ENCODE measurements around the gene NAA38.

Gene NAA38

DNA sequence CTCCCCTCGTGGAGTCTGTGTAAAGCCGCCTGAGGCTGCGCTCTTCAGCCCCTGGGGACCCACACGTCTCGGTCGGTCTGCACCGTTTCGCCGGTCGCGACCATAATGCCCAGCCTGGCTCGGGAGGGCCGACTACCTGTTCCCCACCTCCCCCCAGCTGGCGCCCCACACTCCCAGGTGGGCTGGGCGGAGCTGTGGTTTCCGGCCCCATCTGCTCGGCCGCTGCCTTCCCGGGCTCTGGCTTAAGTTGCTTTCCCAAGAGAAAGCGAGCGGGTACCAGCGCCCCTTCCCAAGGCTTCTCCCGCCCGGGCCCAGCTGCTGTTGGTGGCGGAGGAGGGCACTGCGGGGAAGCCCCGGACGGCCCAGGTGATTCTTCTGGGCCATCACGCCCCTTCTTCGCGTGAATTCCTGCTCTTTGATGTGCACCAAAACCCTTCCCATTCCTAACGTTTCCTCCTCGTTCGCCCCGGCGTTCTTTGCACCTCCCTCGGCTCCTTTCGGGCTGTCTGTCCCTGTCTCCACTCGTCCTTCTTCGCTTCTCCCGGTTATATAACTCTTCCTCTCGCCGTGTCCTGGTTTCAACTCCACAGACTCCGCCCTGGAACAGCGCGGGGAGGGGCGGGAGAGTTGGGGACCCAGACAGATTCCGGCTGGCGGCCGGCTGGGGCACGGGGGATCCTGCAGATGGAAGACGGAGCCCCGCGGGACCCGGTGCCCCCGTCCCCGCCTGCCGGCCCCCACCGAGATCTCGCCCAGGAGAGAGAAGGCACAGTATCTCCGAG, 21.4 kb downstream of the NAA38 start:
- no peak for FAIRE-seq
- no peak for TF ChIP-seq POLR2AphosphoS5 (IDR thresholded peaks at IDR 0.05; ENCODE audit: low read depth, low read length)
- no peak for TF ChIP-seq POLR2A (IDR thresholded peaks at IDR 0.05; ENCODE audit: low read depth, low read length)
- TF ChIP-seq TAF1 (IDR thresholded peaks at IDR 0.05; ENCODE audit: low read depth, low read length): no peak
- TF ChIP-seq PAX5 (IDR thresholded peaks at IDR 0.05; ENCODE audit: insufficient read depth, low read length, severe bottlenecking): no peak
- TF ChIP-seq POU2F2 (IDR thresholded peaks at IDR 0.05; ENCODE audit: low read depth, low read length): no peak
- TF ChIP-seq SPI1 (IDR thresholded peaks at IDR 0.05; ENCODE audit: low read depth, low read length): no peak
- DNase-seq (ENCODE audit: insufficient read length, low spot score): no peak

DNA sequence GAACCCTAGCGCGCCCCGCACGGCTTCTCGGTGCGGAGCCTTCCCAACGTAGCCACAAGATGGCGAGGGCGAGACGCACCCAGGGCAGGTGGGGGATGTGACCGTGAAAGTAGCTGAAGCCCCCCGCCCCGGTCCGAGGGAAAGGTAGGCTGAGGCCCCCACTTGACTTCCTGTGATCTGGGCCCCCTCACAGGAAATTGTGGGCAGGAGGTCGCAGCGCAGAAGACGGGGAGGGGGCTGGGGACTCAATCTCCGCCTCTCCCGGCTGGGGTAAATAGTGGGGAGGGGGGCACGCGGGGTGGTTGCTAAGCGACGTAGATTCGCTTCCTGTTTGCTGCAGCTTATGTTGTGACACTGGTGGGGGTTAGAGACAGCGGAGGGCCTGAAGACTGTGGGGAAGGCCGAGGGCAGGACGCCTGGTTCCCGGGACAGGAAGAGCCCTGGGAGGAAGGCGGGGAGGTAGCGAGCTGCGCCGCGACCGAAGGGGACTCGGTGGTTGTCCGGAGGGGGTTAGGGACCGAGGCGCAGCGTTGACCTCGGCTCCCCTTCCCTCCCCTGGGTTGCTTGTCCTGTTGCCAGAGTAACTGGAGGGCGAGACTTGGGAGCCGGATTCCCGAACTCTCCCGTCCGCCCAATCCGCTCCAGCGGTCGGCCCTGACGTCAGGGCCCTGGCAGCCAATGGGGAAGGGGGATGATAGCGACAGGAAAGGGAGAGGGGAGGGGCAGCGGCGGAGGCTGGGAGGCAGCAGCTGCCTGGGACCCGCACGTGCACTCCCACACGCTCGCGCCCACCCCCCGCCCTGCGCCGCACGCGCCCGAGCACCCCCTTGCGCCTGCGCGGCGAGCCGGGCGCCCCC, 22.2 kb downstream of the NAA38 start:
- FAIRE-seq (peak; percentile 99), DNase-seq (ENCODE audit: insufficient read length, low spot score) (peak; percentile 86)
- TF ChIP-seq TAF1 (IDR thresholded peaks at IDR 0.05; ENCODE audit: low read depth, low read length) (no peak), SPI1 (IDR thresholded peaks at IDR 0.05; ENCODE audit: low read depth, low read length) (peak; percentile 46; the same call in 1 of the 2 replicates)

DNA sequence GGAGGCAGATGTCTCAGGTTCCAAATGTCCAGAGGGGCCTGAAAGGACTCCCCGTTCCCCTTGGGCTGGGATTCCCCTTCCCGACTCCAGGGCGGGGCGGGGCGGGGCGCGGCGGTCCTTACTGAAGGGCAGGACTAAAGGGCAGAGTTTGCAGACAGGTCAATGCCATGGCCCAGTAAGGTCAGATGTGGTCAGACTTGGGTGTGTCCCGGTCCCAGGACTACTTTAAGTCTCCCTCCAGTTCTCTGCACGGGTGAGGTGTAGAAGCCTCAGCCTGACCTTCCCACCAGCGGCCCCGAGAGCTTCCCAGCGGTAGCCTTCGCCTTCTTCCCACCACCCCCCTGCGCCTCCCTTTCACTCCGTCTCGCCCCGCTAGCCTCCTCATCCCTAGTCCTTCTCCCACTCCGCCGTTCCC, 22.8 kb downstream of the NAA38 start:
- FAIRE-seq (no peak), DNase-seq (ENCODE audit: insufficient read length, low spot score) (no peak)
- TF ChIP-seq POLR2A (IDR thresholded peaks at IDR 0.05; ENCODE audit: low read depth, low read length): no peak
- no peak for TF ChIP-seq TAF1 (IDR thresholded peaks at IDR 0.05; ENCODE audit: low read depth, low read length)
- TF ChIP-seq POLR2AphosphoS5 (IDR thresholded peaks at IDR 0.05; ENCODE audit: low read depth, low read length): no peak
- no peak for TF ChIP-seq PAX5 (IDR thresholded peaks at IDR 0.05; ENCODE audit: insufficient read depth, low read length, severe bottlenecking)
- no peak for TF ChIP-seq SPI1 (IDR thresholded peaks at IDR 0.05; ENCODE audit: low read depth, low read length)
- no peak for TF ChIP-seq POU2F2 (IDR thresholded peaks at IDR 0.05; ENCODE audit: low read depth, low read length)

DNA sequence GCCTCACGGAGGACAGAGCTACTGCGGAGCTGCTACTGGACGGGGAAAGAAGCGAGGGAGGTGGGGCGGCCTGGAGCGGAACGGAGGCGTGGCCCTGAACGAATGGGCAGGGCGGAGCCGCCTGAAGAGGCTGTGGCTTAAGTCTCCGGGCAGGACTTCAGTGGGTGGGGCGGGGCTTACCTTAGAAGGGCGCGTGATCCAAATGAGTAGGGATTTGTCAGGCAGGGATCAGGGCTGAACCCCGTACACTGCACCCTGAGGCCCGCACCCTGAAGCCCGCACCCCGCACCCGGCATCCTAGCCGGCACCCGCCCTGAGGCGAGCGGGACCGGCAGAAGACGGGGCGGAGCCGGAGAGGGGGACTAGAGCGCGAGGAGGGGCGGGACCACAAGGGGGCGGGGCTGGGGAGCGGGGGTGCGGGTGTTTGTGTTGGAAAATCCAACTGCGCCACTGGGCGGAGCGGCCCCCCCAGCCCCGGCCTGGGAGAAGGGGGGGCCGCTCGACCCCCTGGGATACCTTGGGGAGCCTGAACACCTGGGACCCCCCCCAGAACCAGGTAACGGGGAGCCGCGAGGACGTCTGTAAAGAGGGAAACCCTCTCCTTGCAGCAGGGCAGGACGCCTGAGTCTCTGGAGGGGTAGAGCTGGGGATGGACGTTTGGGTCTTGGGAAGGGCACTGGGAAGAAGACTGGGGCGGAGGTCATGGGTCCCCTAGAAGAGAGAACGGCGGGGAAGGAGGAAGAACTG, 23.4 kb downstream of the NAA38 start, which contains the start of gene KDM6B:
Gene KDM6B, plus strand, starts transcription at position 423 of the 747 bp plus-strand sequence. CDS start 11,338 bp downstream, outside the sequence.
- DNase-seq (ENCODE audit: insufficient read length, low spot score) (peak; percentile 88), FAIRE-seq (peak; percentile 98)
- TF ChIP-seq POLR2AphosphoS5 (IDR thresholded peaks at IDR 0.05; ENCODE audit: low read depth, low read length): no peak

DNA sequence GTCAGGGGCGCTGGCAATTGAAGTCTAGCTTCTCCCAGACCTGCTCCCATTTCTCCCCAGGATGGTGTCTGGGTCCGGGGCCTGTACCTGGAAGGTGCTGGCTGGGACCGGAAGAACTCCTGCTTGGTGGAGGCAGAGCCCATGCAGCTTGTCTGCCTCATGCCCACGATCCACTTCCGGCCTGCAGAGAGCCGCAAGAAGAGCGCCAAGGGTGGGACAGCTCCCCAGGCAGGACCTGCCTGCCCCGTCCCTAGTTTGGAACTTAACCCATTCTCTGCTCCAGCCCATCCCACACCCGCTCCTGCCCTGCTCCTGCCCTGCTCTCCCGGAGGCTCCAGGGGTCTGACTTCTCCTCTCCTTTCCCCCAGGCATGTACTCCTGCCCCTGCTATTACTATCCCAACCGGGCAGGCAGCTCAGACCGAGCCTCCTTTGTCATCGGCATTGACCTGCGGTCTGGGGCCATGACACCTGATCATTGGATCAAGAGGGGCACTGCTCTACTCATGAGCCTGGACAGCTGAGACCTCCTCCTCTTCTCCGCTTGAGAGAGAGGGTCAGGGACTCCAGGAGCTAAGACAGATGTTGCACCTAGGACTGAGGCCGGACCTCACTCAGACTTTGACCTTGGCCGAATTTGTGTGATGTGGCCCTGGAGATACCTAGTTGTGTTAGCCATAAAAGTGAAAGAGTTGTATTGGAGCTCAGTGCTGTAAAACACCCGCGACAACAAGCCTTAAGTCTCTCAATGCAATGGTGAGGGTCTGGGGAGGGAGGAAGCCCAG, 24.2 kb downstream of the NAA38 start:
- FAIRE-seq (no peak), DNase-seq (ENCODE audit: insufficient read length, low spot score) (no peak)
- TF ChIP-seq TAF1 (IDR thresholded peaks at IDR 0.05; ENCODE audit: low read depth, low read length): no peak
- TF ChIP-seq POLR2A (IDR thresholded peaks at IDR 0.05; ENCODE audit: low read depth, low read length): no peak
- TF ChIP-seq SPI1 (IDR thresholded peaks at IDR 0.05; ENCODE audit: low read depth, low read length): no peak
- TF ChIP-seq POU2F2 (IDR thresholded peaks at IDR 0.05; ENCODE audit: low read depth, low read length): no peak
- no peak for TF ChIP-seq PAX5 (IDR thresholded peaks at IDR 0.05; ENCODE audit: insufficient read depth, low read length, severe bottlenecking)
- TF ChIP-seq POLR2AphosphoS5 (IDR thresholded peaks at IDR 0.05; ENCODE audit: low read depth, low read length): no peak

DNA sequence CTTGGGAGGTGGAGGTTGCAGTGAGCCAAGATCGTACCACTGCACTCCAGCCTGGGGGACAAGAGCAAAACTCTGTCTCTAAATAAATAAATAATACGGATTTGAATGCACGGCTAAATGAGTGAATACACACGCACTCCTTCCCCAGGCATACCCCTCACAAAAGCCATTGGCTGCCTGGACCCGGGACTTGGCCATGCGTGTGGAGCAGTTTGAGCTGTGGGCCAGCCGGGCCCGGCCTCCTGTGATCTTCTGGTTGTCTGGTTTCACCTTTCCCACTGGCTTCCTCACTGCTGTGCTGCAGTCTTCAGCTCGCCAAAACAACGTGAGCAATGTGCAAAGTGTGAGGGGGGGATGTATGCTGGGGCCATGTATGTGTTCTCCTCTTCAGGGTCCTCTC, 24.9 kb downstream of the NAA38 start:
- no peak for FAIRE-seq
- no peak for DNase-seq (ENCODE audit: insufficient read length, low spot score)
- TF ChIP-seq POU2F2 (IDR thresholded peaks at IDR 0.05; ENCODE audit: low read depth, low read length): no peak

DNA sequence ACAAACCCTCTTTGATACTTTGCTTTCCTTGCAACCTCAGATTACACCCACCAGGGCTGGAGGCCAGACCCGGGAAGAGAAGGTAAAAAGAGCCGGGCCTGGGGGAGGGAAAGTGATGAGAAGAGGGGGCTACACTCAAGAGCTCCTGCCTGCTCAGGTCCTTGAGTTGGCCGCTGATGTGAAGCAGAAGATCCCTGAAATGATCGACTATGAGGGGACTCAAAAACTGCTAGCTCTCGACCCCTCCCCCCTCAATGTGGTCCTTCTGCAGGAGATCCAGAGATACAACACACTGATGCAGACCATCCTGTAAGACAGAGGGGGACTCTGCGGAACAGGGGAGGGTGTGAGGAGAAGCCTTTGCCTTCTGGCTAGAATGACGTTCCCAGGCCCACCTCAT, 26.1 kb downstream of the NAA38 start:
- FAIRE-seq (no peak), DNase-seq (ENCODE audit: insufficient read length, low spot score) (no peak)
- no peak for TF ChIP-seq PAX5 (IDR thresholded peaks at IDR 0.05; ENCODE audit: insufficient read depth, low read length, severe bottlenecking)
- TF ChIP-seq POLR2AphosphoS5 (IDR thresholded peaks at IDR 0.05; ENCODE audit: low read depth, low read length): no peak
- no peak for TF ChIP-seq POU2F2 (IDR thresholded peaks at IDR 0.05; ENCODE audit: low read depth, low read length)
- TF ChIP-seq POLR2A (IDR thresholded peaks at IDR 0.05; ENCODE audit: low read depth, low read length): no peak
- no peak for TF ChIP-seq SPI1 (IDR thresholded peaks at IDR 0.05; ENCODE audit: low read depth, low read length)
- TF ChIP-seq TAF1 (IDR thresholded peaks at IDR 0.05; ENCODE audit: low read depth, low read length): no peak

DNA sequence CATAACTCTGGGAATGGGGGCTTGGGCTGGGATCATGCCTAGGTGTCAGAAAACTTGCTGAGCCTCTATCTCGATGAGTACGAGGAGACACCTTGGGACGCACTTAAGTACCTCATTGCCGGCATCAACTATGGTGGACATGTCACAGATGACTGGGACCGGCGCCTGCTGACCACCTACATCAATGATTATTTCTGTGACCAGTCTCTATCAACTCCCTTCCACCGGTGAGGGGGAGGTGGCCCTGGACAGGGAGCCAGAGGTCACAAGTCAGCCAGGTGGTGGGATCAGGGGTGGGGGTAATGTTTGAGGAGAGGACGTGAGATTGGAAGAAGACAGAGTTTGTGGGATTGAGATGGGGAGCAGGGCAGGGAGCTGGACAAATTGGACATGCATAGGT, 26.7 kb downstream of the NAA38 start:
- no peak for TF ChIP-seq TAF1 (IDR thresholded peaks at IDR 0.05; ENCODE audit: low read depth, low read length)
- no peak for TF ChIP-seq POLR2AphosphoS5 (IDR thresholded peaks at IDR 0.05; ENCODE audit: low read depth, low read length)
- no peak for TF ChIP-seq SPI1 (IDR thresholded peaks at IDR 0.05; ENCODE audit: low read depth, low read length)
- no peak for TF ChIP-seq PAX5 (IDR thresholded peaks at IDR 0.05; ENCODE audit: insufficient read depth, low read length, severe bottlenecking)
- TF ChIP-seq POU2F2 (IDR thresholded peaks at IDR 0.05; ENCODE audit: low read depth, low read length): no peak
- TF ChIP-seq POLR2A (IDR thresholded peaks at IDR 0.05; ENCODE audit: low read depth, low read length): no peak
- FAIRE-seq (no peak), DNase-seq (ENCODE audit: insufficient read length, low spot score) (no peak)
